HuH-7 (cell line): ENCODE measurements around the gene WSCD1.

Experiments
- DNase-seq: peaks from one replicate; pipeline ENCODE4 v3.0.0; 2011; ENCODE audit warnings: low spot score

WSCD1 gene

DNA sequence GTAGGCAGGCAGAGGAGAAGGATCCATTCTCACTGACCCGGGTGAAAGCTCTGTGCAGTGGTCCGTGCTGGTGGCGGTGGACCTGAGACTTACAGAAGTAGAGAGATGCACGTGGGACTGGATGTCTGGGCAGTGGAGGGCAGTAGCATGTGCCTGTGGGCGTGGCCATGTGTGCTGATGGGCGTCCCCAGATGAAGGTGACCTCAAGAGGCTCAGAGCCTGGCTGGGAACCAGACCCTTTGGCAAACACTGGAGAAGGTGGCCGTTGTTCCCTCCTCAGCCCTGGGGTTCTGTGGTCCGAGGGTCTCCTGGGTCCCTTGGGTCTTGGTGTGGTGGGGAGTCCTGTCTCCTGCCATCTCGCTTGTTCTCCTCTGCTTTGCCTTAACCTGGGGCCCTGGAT, 15.6 kb downstream of the WSCD1 start:
- DNase-seq: no peak

- DNase-seq: no peak
Observed at GRCh38 chr17:6086603-6087400, 16.6 kb downstream of the WSCD1 start.

DNA sequence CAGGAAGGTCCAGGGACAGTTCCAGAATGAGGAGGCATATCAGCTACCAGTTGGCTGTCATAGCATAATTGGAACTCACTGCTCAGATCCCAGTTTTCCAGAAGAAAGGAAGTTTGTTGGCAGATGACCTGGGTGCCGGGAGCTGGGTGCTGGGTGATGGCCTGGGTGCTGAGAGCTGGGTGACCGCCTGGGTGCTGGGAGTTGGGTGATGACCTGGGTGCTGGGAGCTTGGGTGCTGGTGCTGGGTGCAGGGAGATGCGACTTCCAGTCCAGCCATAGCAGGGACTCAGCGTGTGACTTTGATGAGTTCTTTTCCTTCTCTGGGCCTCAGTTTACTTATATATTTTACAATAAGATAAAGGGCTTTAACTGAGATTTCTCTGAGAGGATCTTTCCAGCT, 18.0 kb downstream of the WSCD1 start:
- DNase-seq: no peak

- no peak for DNase-seq
Observed at GRCh38 chr17:6090253-6090652, 20.1 kb downstream of the WSCD1 start.

- no peak for DNase-seq
Observed at GRCh38 chr17:6092182-6092902, 22.2 kb downstream of the WSCD1 start.

DNA sequence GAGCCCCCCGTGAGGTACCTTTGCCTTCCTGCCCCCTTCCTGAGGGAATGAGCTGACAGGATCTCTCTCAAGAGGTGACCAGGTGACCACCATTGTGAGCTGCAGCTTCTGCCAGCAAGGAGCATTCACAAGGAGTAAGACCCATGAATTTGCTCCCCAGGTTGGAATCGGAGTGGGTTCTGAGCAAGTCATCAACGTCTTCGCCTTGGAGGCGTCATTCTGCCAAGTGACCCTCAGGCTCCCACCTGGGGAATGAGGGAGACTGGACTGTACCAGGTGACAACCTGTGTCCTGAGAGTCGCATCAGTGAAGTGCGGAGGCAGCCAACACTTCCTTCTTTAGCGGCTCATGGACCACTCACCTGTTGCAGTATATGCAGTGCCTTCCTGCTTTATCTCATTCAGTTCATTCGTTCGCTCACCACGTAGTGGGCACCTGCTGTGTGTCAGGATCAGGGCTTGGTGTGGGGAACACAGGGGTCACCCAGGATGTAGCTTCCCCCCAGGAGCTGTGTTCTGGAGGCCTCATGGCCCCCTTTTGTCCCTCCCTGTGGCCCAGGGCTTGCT, 22.8 kb downstream of the WSCD1 start:
- no peak for DNase-seq

GRCh38 chr17:6094453-6094852, 24.3 kb downstream of the WSCD1 start:
- DNase-seq: no peak

- no peak for DNase-seq
Observed at GRCh38 chr17:6094926-6095325, 24.7 kb downstream of the WSCD1 start.

- no peak for DNase-seq
Observed at GRCh38 chr17:6095501-6095900, 25.3 kb downstream of the WSCD1 start.

DNA sequence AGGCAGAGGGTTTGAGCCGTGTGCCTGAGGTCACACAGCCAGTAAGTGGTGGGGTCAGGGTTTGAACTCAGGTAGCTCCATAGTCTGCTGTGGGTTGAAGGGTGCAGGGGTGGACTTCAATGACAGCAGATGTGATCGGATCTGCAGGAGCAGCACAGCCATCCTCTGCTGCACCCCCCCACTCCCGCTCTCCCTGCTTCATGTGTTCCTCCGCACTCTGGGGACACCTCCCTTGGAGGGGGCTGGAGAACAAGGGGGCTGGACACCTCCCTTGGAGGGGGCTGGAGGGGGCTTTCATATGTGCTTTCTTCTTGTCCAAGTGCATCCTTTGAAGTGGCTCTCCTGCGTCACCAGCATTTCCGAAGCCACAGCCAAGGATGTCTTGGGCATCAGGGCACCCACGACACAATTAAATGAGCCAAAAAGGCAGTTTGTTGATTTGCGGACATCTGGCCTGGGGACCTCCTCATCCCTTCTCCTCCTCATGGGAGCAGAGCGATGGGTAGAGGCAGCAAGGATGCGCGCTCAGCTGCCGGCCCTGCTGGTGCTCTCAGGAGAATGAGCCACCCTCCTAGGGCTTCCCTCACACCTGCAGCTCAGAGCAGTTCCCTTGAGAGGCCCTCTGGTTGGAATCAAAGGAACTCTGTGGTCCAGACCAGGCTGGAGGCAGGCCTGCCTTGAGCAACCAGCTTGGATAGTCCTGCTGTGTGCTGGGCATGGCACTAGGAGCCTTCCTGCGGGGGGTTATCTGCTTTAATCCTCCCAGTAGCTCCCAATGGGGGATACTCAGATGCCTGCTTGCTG, 26.2 kb downstream of the WSCD1 start:
- DNase-seq: no peak

DNA sequence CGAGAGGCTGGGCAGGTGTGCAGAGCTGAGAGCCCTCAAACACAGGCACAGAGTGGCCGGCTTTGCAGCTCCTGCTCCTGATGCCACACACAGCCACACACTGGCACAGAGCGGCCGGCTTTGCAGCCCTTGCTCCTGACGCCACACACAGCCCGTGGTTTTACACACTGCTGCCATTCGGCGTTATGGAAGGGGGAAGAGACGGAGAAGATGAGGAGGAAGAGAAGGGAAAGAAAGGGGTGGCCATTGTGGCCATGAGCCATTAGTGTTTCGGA, 26.8 kb downstream of the WSCD1 start:
- no peak for DNase-seq

DNA sequence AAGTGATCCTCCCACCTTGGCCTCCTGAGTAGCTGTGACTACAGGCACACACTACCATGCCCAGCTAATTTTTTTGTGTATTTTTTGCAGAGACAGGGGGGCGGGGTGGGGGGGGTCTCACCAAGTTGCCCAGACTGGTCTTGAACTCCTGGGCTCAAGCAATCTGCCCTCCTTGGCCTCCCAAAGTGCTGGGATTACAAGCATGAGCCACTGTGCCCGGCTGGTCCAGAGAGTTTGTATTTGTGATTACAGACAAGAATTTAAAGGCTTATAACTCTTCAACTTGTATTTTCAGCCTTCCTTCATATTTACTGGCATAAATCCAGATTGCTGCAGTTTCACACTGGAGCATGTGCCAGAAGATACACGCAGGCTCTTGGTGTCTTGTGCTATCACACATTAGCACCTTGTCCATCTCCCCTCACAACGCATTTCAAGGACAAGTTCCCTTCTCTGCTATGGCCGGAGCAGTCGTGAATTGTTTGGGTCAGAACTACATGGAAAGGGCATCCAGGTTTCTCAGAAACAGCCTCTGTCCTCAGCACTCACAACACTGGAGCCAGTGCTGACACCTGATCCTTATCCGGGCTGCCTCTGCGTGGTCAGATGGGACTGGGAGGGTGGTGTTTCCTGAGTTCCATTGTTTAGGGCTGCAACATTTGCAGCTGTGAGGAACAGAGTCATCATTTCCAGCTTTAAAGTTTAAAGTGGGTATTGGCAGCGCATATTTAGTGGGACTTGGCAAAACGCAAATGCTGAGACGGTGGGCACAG, 28.1 kb downstream of the WSCD1 start:
- DNase-seq: no peak

DNA sequence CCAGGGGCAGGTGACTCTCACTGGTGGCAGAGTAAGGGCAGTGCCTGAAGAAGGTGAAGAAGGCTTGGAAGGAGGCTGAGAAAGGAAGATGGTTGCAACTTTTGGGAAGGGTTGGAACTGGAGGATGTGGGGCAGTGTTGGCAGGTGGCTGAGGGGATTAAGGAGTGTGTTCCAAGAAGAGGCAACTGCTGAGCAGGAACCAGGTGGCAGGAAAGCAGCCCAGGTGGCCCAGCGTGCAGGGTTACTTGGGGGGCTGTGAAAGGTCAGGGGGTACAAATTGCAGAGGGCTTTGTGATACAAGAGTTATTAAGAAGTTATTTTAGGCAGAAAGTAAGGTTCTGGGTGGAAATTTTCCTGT, 28.6 kb downstream of the WSCD1 start:
- DNase-seq: no peak

DNA sequence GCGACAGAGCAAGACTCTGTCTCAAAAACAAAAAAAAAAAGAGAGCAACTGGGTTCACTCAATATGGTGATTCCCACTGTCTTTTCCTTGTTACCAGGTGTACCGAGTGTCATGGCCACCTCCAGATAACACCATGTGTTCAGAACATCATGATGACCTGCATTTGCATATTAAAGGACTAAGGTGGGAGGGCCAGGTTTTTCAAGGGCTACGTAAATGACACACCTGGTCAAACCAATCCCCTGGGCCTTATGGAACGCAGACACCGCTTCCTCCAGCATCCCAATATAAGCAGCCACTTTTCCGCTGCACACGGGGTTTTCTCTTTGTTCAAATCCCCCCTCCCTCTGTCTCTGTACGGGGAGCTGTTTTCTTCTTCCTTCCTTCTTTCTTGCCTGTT, 29.3 kb downstream of the WSCD1 start:
- DNase-seq: no peak

- DNase-seq: no peak
Observed at GRCh38 chr17:6100146-6100545, 30.0 kb downstream of the WSCD1 start.

DNA sequence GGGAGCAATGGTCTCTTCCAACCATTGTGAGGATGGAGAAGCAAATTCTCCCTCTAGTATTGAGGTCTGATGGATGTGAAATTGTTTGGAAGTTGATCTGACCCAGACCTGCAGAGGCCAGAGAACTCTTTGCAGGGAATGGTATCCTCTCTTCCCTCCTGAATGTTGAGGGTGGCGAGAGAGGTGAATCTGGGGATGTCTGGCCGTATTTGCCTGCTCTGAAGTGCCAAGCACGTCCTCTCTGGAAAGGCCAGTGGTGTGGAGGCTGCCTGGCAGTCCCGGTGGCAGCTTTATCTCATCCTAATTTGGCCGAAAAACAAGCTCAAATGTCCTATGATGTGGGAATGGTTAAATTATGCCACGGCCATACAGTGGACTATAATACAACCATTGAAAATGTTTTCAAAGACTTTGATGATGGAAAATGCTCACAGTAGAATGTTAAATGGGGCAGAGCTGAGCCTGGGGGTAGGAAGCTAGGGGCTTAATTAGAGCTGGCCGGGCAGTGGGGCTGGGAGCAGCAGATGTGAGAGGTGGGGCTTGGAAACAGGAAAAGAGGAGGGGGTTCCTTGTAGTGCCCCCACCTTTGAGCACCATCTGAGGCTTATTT, 30.8 kb downstream of the WSCD1 start:
- no peak for DNase-seq

GRCh38 chr17:6101706-6102105, 31.5 kb downstream of the WSCD1 start:
- DNase-seq: no peak

DNA sequence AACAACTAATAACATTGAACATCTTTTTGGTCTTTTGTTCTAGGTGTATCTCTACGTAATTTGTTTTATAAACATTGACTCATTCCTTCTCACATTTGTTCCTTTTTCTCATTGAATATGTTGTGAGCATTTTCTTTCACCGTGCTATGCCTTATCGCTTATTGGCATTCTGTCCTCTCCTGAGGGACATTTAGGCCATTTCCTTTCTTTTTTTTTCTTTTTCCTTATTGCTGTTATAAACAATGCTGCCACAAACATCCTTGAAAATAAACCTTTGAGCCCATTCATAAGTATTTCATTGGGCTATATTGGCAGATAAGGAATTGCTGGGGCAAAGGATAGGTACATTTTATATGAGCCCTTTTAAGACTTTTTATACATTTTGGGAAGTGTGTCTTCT, 32.4 kb downstream of the WSCD1 start:
- DNase-seq: no peak

DNA sequence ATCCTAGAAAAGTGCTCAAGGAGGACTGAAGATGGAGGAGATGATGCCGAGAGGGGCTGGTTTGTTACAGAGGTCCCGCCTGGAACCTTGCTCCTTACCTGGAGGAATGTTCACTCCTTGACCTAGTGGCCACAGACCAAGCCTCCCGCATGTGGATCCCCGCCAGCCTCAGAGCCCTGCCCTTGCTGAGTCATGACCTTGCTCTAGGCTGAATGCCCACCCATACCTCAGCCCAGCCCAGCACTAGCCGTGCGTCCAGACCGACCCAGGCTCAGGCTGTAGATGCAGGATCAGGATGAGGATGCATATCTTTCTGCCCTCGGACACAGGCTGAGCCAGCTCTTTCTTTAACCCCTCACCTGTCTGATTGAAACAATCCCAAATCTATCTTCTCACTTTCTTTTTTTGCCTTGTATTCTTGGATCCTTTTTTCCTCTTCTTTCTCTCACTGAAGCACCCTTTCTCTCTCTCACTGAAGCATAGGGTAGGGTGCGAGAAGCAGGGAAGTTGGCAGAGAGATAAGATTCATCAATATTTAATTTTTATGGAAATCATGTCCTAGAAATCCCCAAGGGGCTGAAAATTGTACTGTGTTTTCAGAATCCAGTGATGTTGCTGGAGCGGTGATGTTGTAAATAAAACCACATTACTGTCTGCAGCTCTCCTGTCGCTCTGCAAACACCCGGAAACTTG, 34.9 kb downstream of the WSCD1 start:
- no peak for DNase-seq

GRCh38 chr17:6105649-6106007, 35.4 kb downstream of the WSCD1 start:
- no peak for DNase-seq

DNA sequence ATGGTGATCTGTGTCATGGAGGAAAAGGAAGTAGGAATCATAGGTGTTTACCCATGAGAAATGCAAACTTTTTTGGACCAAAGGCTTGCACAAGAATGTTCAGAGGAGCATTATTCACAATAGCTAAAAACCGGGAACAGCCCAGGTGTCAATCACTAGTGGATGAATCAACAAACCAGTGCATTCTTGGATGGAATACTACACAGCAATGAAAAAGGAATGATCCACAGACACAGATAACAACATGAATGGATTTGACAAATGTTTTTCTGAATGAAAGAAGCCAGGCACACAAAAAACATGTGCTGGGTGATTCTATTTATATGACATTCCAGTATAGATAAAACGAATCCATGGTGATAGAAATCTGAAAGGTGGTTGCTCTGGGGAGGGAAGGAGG, 36.0 kb downstream of the WSCD1 start:
- no peak for DNase-seq
